GM23338 (cell line): Measurements from ENCODE around the gene WSCD2.

Experiments used
- CTCF ChIP-seq, 2 experiments: fragments of 200-600 bp in 1 of 2; sonication (generic) in 1 of 2; conservative IDR thresholded peaks; 2 replicates each; pipeline versions ENCODE4 v1.5.1 to v1.6.1; 2016 to 2017; ENCODE audit warnings: antibody characterized with exemption in 2 of 2, low read depth in 2 of 2, mild to moderate bottlenecking in 2 of 2, moderate library complexity in 1 of 2
- EZH2 ChIP-seq: fragments of 200-600 bp; sonication (generic); IDR thresholded peaks from one replicate; pipeline ENCODE4 v1.8.0; 2017; ENCODE audit warnings: antibody characterized with exemption, mild to moderate bottlenecking, low read depth; ENCODE audit not compliant: unreplicated experiment
- EZH2phosphoT487 ChIP-seq: fragments of 200-600 bp; sonication (generic); IDR thresholded peaks from one replicate; pipeline ENCODE4 v1.8.1; 2018; ENCODE audit warnings: antibody characterized with exemption; ENCODE audit not compliant: unreplicated experiment
- JUNB ChIP-seq: IDR thresholded peaks from one replicate; pipeline ENCODE4 v1.6.1; 2016; ENCODE audit warnings: antibody characterized with exemption; ENCODE audit not compliant: unreplicated experiment
- POLR2AphosphoS5 ChIP-seq: IDR thresholded peaks from 2 replicates; pipeline ENCODE4 v1.6.1; 2016; ENCODE audit warnings: antibody characterized with exemption, low read depth
- STAT1 ChIP-seq: IDR thresholded peaks from one replicate; pipeline ENCODE4 v1.6.1; 2016; ENCODE audit warnings: antibody characterized with exemption; ENCODE audit not compliant: unreplicated experiment
- ZNF331 ChIP-seq: fragments of 250-450 bp; sonication (Bioruptor Pico); IDR thresholded peaks from 2 replicates; pipeline ENCODE4 v1.5.0; 2020; ENCODE audit warnings: low read depth, mild to moderate bottlenecking, moderate library complexity
- TF ChIP-seq, protein P1 (sequence below): IDR thresholded peaks from one replicate; pipeline ENCODE4 v1.6.1; 2018; ENCODE audit warnings: antibody characterized with exemption; ENCODE audit not compliant: unreplicated experiment

- no peak for TF ChIP-seq CTCF (conservative IDR thresholded peaks at IDR 0.05; ENCODE audit: low read depth in 2 of 2)
- no peak for TF ChIP-seq EZH2
- TF ChIP-seq EZH2phosphoT487, result no peak
- TF ChIP-seq ZNF331 (CRISPR knock-in tag), result no peak
- no peak for TF ChIP-seq POLR2AphosphoS5
- TF ChIP-seq, protein P1, sequence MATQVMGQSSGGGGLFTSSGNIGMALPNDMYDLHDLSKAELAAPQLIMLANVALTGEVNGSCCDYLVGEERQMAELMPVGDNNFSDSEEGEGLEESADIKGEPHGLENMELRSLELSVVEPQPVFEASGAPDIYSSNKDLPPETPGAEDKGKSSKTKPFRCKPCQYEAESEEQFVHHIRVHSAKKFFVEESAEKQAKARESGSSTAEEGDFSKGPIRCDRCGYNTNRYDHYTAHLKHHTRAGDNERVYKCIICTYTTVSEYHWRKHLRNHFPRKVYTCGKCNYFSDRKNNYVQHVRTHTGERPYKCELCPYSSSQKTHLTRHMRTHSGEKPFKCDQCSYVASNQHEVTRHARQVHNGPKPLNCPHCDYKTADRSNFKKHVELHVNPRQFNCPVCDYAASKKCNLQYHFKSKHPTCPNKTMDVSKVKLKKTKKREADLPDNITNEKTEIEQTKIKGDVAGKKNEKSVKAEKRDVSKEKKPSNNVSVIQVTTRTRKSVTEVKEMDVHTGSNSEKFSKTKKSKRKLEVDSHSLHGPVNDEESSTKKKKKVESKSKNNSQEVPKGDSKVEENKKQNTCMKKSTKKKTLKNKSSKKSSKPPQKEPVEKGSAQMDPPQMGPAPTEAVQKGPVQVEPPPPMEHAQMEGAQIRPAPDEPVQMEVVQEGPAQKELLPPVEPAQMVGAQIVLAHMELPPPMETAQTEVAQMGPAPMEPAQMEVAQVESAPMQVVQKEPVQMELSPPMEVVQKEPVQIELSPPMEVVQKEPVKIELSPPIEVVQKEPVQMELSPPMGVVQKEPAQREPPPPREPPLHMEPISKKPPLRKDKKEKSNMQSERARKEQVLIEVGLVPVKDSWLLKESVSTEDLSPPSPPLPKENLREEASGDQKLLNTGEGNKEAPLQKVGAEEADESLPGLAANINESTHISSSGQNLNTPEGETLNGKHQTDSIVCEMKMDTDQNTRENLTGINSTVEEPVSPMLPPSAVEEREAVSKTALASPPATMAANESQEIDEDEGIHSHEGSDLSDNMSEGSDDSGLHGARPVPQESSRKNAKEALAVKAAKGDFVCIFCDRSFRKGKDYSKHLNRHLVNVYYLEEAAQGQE, result no peak
- TF ChIP-seq JUNB, result no peak
- no peak for TF ChIP-seq STAT1
Observed at GRCh38 chr12:108167974-108168373, 38.9 kb downstream of the WSCD2 start.
